ENCODE results near the gene UNC5B.

The UNC5B gene

GRCh38 chr10:71325267-71325666 is 112.9 kb downstream of the UNC5B start:
- no peak for DNase-seq

- DNase-seq = no peak
Measured at GRCh38 chr10:71326464-71326881, 114.1 kb downstream of the UNC5B start.

- no peak for DNase-seq
Measured at GRCh38 chr10:71330789-71331404, 118.5 kb downstream of the UNC5B start.

- no peak for DNase-seq
Measured at GRCh38 chr10:71331736-71332135, 119.4 kb downstream of the UNC5B start.

- DNase-seq = no peak
Measured at GRCh38 chr10:71332466-71332865, 120.1 kb downstream of the UNC5B start.

- no peak for DNase-seq
Measured at GRCh38 chr10:71333129-71333887, 120.9 kb downstream of the UNC5B start.

- no peak for DNase-seq
Measured at GRCh38 chr10:71334221-71334791, 121.9 kb downstream of the UNC5B start.

- no peak for DNase-seq
Measured at GRCh38 chr10:71335173-71335708, 122.9 kb downstream of the UNC5B start.

- DNase-seq = no peak
Measured at GRCh38 chr10:71336632-71337031, 124.3 kb downstream of the UNC5B start.

- no peak for DNase-seq
Measured at GRCh38 chr10:71337219-71337701, 124.9 kb downstream of the UNC5B start.

GRCh38 chr10:71338728-71339495 is 126.5 kb downstream of the UNC5B start:
- no peak for DNase-seq

GRCh38 chr10:71339796-71340589 is 127.6 kb downstream of the UNC5B start:
- no peak for DNase-seq

- DNase-seq = no peak
Measured at GRCh38 chr10:71342573-71343391, 130.4 kb downstream of the UNC5B start.

GRCh38 chr10:71343392-71343773 is 131.0 kb downstream of the UNC5B start:
- no peak for DNase-seq

- no peak for DNase-seq
Measured at GRCh38 chr10:71344154-71344925, 132.0 kb downstream of the UNC5B start.

- DNase-seq = no peak
Measured at GRCh38 chr10:71344993-71345480, 132.7 kb downstream of the UNC5B start.

GRCh38 chr10:71345694-71346093 is 133.3 kb downstream of the UNC5B start:
- DNase-seq = no peak

GRCh38 chr10:71346731-71347130 is 134.4 kb downstream of the UNC5B start:
- no peak for DNase-seq

- DNase-seq = no peak
Measured at GRCh38 chr10:71347587-71348395, 135.4 kb downstream of the UNC5B start.

Measured in activated CD4-positive, CD25-positive, alpha-beta regulatory T cell (primary cell).